NB4 (cell line): ENCODE measurements around the gene ZNF57.
"Not testable (repeated sequence)": the region's sequence is repeated elsewhere in the genome, so short reads cannot be mapped to it uniquely, and the experiment has no call there.

Source experiments
- DNase-seq: peaks from one replicate; pipeline ENCODE4 v3.0.0; 2010; ENCODE audit warnings: low read depth
- H3K4me3 ChIP-seq: one replicate; pipeline ENCODE4 v1.5.1; 2011; ENCODE audit warnings: mild to moderate bottlenecking, low read depth, low read length, moderate library complexity
- CTCF ChIP-seq: IDR thresholded peaks from one replicate; pipeline ENCODE4 v1.5.1; 2012; ENCODE audit warnings: low read depth, low read length
- MAX ChIP-seq: IDR thresholded peaks from 2 replicates; pipeline ENCODE4 v1.6.1; 2011; ENCODE audit warnings: low read depth, low read length
- MYC ChIP-seq: IDR thresholded peaks from 2 replicates; pipeline ENCODE4 v1.6.1; 2011; ENCODE audit warnings: low read depth, low read length
- POLR2A ChIP-seq: IDR thresholded peaks from 2 replicates; pipeline ENCODE4 v1.6.1; 2011; ENCODE audit warnings: mild to moderate bottlenecking; ENCODE audit not compliant: insufficient read length; ENCODE audit errors: extremely low read depth

The ZNF57 gene

GRCh38 chr19:2962018-2962670 is 61.4 kb downstream of the ZNF57 start:
- peak; percentile 68 for DNase-seq

GRCh38 chr19:2963122-2963521 is 62.4 kb downstream of the ZNF57 start:
- DNase-seq: no peak
- TF ChIP-seq MAX (no peak), CTCF (no peak), POLR2A (no peak), MYC (no peak)
- H3K4me3 ChIP-seq: no peak overlapping the region

More at GRCh38 chr19:2962018-2962670, 61.4 kb downstream of the ZNF57 start:
- peak; percentile 36 for TF ChIP-seq CTCF
- TF ChIP-seq POLR2A: no peak
- TF ChIP-seq MAX: no peak
- no peak for TF ChIP-seq MYC
- H3K4me3 ChIP-seq: no peak overlapping the region

GRCh38 chr19:2963631-2964030 is 62.9 kb downstream of the ZNF57 start:
- not testable (repeated sequence) for H3K4me3 ChIP-seq, DNase-seq

GRCh38 chr19:2964874-2965273 is 64.1 kb downstream of the ZNF57 start:
- DNase-seq: no peak
- H3K4me3 ChIP-seq: no peak overlapping the region
- TF ChIP-seq MAX: no peak
- TF ChIP-seq POLR2A: no peak
- TF ChIP-seq MYC: no peak
- TF ChIP-seq CTCF: no peak

- DNase-seq: no peak
- no peak overlapping the region for H3K4me3 ChIP-seq
- TF ChIP-seq MYC (no peak), MAX (no peak), POLR2A (no peak), CTCF (no peak)
Measured at GRCh38 chr19:2967972-2968371, 67.2 kb downstream of the ZNF57 start.
